KOPT-K1 (cell line): Measurements from ENCODE around the gene ACOT7.
"Not testable (repeated sequence)": the region's sequence is repeated elsewhere in the genome, so short reads cannot be mapped to it uniquely, and the experiment has no call there.

Source experiments
- H3K27ac ChIP-seq: fragments of 200-600 bp; sonication (generic); 2 replicates; pipeline ENCODE4 v1.5.1; 2016; ENCODE audit warnings: antibody characterized with exemption, mild to moderate bottlenecking, low read depth, low read length; ENCODE audit not compliant: poor library complexity, severe bottlenecking
- H3K36me3 ChIP-seq: fragments of 200-600 bp; sonication (generic); 2 replicates; pipeline ENCODE4 v1.5.1; 2017; ENCODE audit warnings: antibody characterized with exemption, mild to moderate bottlenecking, low read length, moderate library complexity; ENCODE audit not compliant: insufficient read depth
- H3K9me3 ChIP-seq: fragments of 200-600 bp; sonication (generic); 2 replicates; pipeline ENCODE4 v1.5.1; 2017; ENCODE audit warnings: antibody characterized with exemption, low read length, mild to moderate bottlenecking; ENCODE audit not compliant: insufficient read depth, poor library complexity, severe bottlenecking

ACOT7 gene

DNA sequence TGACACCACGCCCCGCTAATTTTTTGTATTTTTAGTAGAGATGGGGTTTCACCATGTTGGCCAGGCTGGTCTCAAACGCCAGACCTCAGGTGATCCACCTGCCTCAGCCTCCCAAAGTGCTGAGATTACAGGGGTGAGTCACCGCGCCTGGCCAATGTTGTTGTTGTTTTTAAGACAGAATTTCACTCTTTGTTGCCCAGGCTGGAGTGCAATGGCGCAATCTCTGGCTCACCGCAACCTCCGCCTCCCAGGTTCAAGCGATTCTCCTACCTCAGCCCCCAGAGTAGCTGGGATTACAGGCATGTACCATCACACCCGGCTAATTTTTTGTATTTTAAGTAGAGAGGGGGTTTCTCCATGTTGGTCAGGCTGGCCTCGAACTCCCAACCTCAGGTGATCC lies 173.9 kb downstream of the ACOT7 start:
- H3K27ac ChIP-seq, H3K9me3 ChIP-seq: not testable (repeated sequence)
- H3K36me3 ChIP-seq = peaks cover 49% of the 10 kb centered on the region

DNA sequence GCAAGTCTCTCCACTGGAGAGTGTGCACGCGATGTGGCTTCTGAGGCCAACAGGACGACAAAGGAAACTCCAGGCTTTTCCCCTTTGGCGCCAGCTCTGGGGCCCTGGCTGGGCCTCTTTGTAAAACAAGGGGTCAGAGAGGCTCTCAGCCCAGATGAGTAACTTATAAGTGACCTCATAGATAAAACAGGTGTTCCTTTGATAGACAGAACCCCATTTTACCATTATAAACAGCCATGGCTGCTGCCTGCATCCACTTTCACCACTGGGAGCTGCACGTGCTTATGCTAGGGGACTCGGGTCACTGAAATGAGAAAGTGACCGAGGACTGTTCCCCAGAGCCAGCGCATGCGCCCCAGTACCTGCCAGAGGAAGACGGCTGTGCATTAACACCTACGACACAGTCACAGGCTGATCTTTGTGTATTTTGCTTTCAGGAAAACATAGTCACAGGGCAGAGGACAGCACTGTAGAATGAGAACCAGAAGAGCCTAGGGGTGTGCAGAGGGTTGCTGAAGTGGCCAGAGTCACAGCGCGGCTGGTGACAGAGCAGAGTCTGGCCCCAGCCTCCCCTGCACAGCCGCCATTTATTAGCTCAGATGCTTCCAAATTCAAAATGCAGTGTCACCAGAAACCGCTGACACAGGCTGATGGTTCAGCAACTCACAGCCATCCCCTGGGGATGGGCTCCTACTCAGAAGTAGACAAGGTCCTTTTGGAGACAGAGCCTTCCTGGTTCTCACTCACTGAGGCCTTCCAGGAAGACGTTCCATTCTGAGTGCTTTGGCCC lies 175.0 kb downstream of the ACOT7 start:
- H3K36me3 ChIP-seq = peaks cover 38% of the 10 kb centered on the region
- H3K27ac ChIP-seq = no peak overlapping the region
- peaks cover 6% of the 10 kb centered on the region for H3K9me3 ChIP-seq
